ENCODE data around the gene SLU7.

SLU7 gene

GRCh38 chr5:160363660-160364395 is 55.1 kb downstream of the SLU7 start:
- DNase-seq: no peak

GRCh38 chr5:160363211-160363610 is 55.7 kb downstream of the SLU7 start:
- no peak for DNase-seq

- no peak for DNase-seq
Measured at GRCh38 chr5:160361624-160362228, 57.2 kb downstream of the SLU7 start.

GRCh38 chr5:160360310-160360709 is 58.6 kb downstream of the SLU7 start:
- no peak for DNase-seq

GRCh38 chr5:160359816-160360215 is 59.1 kb downstream of the SLU7 start:
- DNase-seq: no peak

- no peak for DNase-seq
Measured at GRCh38 chr5:160359242-160359641, 59.6 kb downstream of the SLU7 start.

- no peak for DNase-seq
Measured at GRCh38 chr5:160357861-160358411, 60.9 kb downstream of the SLU7 start.

- DNase-seq: no peak
Measured at GRCh38 chr5:160357394-160357793, 61.5 kb downstream of the SLU7 start.

- no peak for DNase-seq
Measured at GRCh38 chr5:160356550-160357347, 62.1 kb downstream of the SLU7 start.

- no peak for DNase-seq
Measured at GRCh38 chr5:160354666-160355065, 64.2 kb downstream of the SLU7 start.

GRCh38 chr5:160353379-160353778 is 65.5 kb downstream of the SLU7 start:
- DNase-seq: no peak

- no peak for DNase-seq
Measured at GRCh38 chr5:160352308-160352707, 66.6 kb downstream of the SLU7 start.
